ENCODE data around the gene FSTL5.

Gene FSTL5

GRCh38 chr4:161336016-161336530, 827.7 kb downstream of the FSTL5 start:
- DNase-seq (ENCODE audit: low read depth), result no peak
